ENCODE measurements around the gene CEP126. TPM values are rescaled to one million over a fixed set of nuclear protein-coding genes. Genes with fewer than 3 reads are reported as not detected.

CEP126 gene
- total and polyA plus RNA-seq, 4 donors = 1.7 to 12.5 (median 7.5) TPM

DNA sequence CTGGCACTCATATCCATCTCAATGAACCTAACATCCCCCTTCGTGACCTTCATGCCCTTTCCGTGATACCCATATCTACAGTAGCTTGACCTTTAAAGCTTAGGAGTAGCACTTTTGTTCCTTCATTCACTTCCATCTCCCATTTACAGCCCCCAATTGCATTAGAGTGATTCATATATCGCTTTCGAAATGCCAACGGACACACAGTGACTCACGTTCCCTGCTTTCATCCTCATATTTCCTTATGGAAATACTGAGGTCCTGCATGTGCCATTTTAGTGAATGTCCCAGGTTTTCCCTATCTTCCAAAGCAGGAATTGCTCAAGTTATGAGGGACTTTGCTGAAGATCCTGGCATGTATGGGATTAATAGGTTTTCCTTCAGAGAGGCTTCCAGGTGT is 44.3 kb upstream of the CEP126 start:
- Histone ChIP-seq H3K36me3 (ENCODE audit: control insufficient read depth in 4 of 4, insufficient read depth in 4 of 4, low read length in 4 of 4) (no peaks in the 10 kb centered on the region), H3K4me1 (ENCODE audit: control insufficient read depth in 5 of 5, insufficient read depth in 5 of 5, low read length in 5 of 5) (no peaks in the 10 kb centered on the region), H3K27me3 (ENCODE audit: control insufficient read depth in 3 of 3, insufficient read depth in 3 of 3, low read length in 2 of 3) (no peaks in the 10 kb centered on the region), H3K9ac (ENCODE audit: insufficient read depth in 1 of 2, low read length in 2 of 2) (no peak overlapping the region), H3K27ac (ENCODE audit: low read depth in 1 of 2, low read length in 1 of 2) (no peak overlapping the region), H3K9me3 (ENCODE audit: control insufficient read depth in 4 of 4, insufficient read depth in 3 of 4, low read length in 3 of 4) (no peaks in the 10 kb centered on the region), H3K4me3 (no peak overlapping the region)
- DNase-seq (no peak), ATAC-seq (ENCODE audit: insufficient read depth, low FRiP score) (no peak)
- WGBS, 2 donors = 91 to 92% methylated on average over 6 of the region's 6 CpGs
- TF ChIP-seq, protein P1, sequence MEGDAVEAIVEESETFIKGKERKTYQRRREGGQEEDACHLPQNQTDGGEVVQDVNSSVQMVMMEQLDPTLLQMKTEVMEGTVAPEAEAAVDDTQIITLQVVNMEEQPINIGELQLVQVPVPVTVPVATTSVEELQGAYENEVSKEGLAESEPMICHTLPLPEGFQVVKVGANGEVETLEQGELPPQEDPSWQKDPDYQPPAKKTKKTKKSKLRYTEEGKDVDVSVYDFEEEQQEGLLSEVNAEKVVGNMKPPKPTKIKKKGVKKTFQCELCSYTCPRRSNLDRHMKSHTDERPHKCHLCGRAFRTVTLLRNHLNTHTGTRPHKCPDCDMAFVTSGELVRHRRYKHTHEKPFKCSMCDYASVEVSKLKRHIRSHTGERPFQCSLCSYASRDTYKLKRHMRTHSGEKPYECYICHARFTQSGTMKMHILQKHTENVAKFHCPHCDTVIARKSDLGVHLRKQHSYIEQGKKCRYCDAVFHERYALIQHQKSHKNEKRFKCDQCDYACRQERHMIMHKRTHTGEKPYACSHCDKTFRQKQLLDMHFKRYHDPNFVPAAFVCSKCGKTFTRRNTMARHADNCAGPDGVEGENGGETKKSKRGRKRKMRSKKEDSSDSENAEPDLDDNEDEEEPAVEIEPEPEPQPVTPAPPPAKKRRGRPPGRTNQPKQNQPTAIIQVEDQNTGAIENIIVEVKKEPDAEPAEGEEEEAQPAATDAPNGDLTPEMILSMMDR (IDR thresholded peaks at IDR 0.05; ENCODE audit: control extremely low read depth, extremely low read depth) = no peak

DNA sequence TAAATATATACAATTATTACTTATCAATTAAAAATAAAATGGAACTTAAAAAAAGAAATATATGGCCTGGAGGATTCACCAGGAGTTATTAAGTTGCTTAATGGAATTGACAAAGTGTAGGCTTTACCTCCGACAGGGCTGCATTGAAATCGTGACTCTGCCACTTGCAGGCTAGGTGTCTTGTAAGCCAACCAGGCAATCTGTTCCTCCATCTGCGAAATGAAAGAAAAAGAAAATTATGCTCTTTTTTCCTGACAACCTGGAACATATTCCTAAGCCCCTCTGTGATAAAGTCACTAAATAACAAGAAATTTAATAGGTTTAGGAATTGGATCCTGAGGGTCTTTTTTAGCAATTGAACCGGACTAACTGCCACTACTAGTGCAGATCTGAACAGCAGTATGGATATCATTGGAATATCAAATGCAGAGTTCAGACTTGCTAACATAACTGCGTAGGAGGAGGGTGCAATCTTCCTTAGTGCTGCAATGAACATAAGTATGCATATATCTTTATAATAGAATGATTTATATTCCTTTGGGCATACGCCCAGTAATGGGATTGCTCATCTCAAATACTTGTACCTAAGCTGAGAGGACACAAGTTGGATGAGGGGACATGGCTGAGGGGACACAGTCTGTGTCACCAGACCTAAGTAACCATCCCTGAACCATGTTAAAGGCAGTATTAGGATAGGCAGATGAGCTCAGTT is 42.5 kb upstream of the CEP126 start:
- Histone ChIP-seq H3K9me3 (ENCODE audit: control insufficient read depth in 4 of 4, insufficient read depth in 3 of 4, low read length in 3 of 4) (no peaks in the 10 kb centered on the region), H3K4me3 (no peak overlapping the region), H3K27ac (ENCODE audit: low read depth in 1 of 2, low read length in 1 of 2) (no peak overlapping the region), H3K9ac (ENCODE audit: insufficient read depth in 1 of 2, low read length in 2 of 2) (no peak overlapping the region), H3K36me3 (ENCODE audit: control insufficient read depth in 4 of 4, insufficient read depth in 4 of 4, low read length in 4 of 4) (no peaks in the 10 kb centered on the region), H3K4me1 (ENCODE audit: control insufficient read depth in 5 of 5, insufficient read depth in 5 of 5, low read length in 5 of 5) (no peaks in the 10 kb centered on the region), H3K27me3 (ENCODE audit: control insufficient read depth in 3 of 3, insufficient read depth in 3 of 3, low read length in 2 of 3) (no peaks in the 10 kb centered on the region)
- TF ChIP-seq, protein P1 (IDR thresholded peaks at IDR 0.05; ENCODE audit: control extremely low read depth, extremely low read depth) = no peak
- DNase-seq = no peak
- ATAC-seq (ENCODE audit: insufficient read depth, low FRiP score) = no peak
- WGBS, 2 donors = 85 to 89% methylated on average over 6 of the region's 6 CpGs

DNA sequence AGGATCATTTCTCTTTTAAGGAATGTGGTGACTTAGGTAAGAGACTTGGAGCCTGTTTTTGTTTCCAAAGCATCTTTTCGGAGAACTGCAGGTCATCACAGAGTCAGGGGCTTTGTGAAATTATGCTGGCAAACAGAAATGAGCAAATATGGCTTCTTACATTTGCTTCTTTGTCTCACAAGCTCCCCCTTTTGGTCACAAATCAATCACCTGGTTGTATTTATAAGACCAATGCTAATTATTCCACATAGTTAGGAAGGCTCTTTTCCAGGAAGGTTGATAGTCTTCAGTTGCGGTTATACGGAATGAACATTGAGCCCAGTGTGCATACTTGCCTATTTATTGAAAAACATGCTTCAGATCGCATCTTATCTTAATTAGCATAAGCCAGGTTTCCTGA is 34.6 kb upstream of the CEP126 start:
- no peak for ATAC-seq (ENCODE audit: insufficient read depth, low FRiP score)
- no peaks in the 10 kb centered on the region for H3K36me3 ChIP-seq (ENCODE audit: control insufficient read depth in 4 of 4, insufficient read depth in 4 of 4, low read length in 4 of 4)
- WGBS, 2 donors = 85 to 86% methylated on average over 4 of the region's 4 CpGs
- H3K9me3 ChIP-seq (ENCODE audit: control insufficient read depth in 4 of 4, insufficient read depth in 3 of 4, low read length in 3 of 4) = peaks cover 0 to 5% (median 0%) of the 10 kb centered on the region in 4 donors
- TF ChIP-seq, protein P1 (IDR thresholded peaks at IDR 0.05; ENCODE audit: control extremely low read depth, extremely low read depth) = no peak
- DNase-seq = peak in 2 of 3 donors; percentile 27 to 57
- H3K9ac ChIP-seq (ENCODE audit: insufficient read depth in 1 of 2, low read length in 2 of 2) = no peak overlapping the region
- no peak overlapping the region for H3K4me3 ChIP-seq
- H3K27ac ChIP-seq (ENCODE audit: low read depth in 1 of 2, low read length in 1 of 2) = no peak overlapping the region
- no peaks in the 10 kb centered on the region for H3K4me1 ChIP-seq (ENCODE audit: control insufficient read depth in 5 of 5, insufficient read depth in 5 of 5, low read length in 5 of 5)
- H3K27me3 ChIP-seq (ENCODE audit: control insufficient read depth in 3 of 3, insufficient read depth in 3 of 3, low read length in 2 of 3) = no peaks in the 10 kb centered on the region

DNA sequence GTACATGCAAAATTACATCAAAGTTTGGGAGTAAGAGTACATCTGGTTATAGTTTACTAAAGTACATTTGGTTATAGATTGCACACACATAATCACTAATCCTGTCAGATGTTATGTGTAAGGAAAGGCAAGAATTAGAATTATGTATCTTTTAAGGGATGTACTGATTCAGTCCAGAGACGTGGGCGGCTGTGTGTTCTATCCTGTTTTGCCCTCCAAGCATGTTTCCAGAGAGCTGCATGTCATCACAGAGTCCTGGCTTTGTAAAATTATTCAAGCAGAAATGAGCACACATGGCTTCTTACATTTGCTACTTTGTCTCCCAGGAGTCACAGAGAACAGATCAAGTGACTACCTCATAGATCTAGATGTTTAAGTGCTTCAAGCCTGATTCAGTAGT is 33.2 kb upstream of the CEP126 start:
- DNase-seq (no peak), ATAC-seq (ENCODE audit: insufficient read depth, low FRiP score) (no peak)
- no peaks in the 10 kb centered on the region for H3K4me1 ChIP-seq (ENCODE audit: control insufficient read depth in 5 of 5, insufficient read depth in 5 of 5, low read length in 5 of 5)
- H3K9ac ChIP-seq (ENCODE audit: insufficient read depth in 1 of 2, low read length in 2 of 2) = no peak overlapping the region
- 84 to 87% methylated on average over 2 of the region's 2 CpGs for WGBS, 2 donors
- no peaks in the 10 kb centered on the region for H3K27me3 ChIP-seq (ENCODE audit: control insufficient read depth in 3 of 3, insufficient read depth in 3 of 3, low read length in 2 of 3)
- TF ChIP-seq, protein P1 (IDR thresholded peaks at IDR 0.05; ENCODE audit: control extremely low read depth, extremely low read depth) = no peak
- H3K9me3 ChIP-seq (ENCODE audit: control insufficient read depth in 4 of 4, insufficient read depth in 3 of 4, low read length in 3 of 4) = peaks cover 0 to 5% (median 0%) of the 10 kb centered on the region in 4 donors
- H3K4me3 ChIP-seq = no peak overlapping the region
- no peaks in the 10 kb centered on the region for H3K36me3 ChIP-seq (ENCODE audit: control insufficient read depth in 4 of 4, insufficient read depth in 4 of 4, low read length in 4 of 4)
- H3K27ac ChIP-seq (ENCODE audit: low read depth in 1 of 2, low read length in 1 of 2) = no peak overlapping the region

Data from lung (tissue), 12 donors.